PC-9 (cell line): ENCODE data around the gene GPR35. TPM values are rescaled to one million over a fixed set of nuclear protein-coding genes. Genes with fewer than 3 reads are reported as not detected.

Source experiments
- BruUV-seq: library from RNA; stranded (reverse); fragments of 400-500 nt; replicated peaks from 2 replicates; lab custom pipeline; 2021; lab: Mats Ljungman, UMichigan
- CTCF ChIA-PET: fragments of 300-600 bp; sonication (Branson Sonifier 250); formaldehyde crosslinking; loops from one replicate; lab custom pipeline; 2022; ENCODE audit warnings: antibody characterized with exemption; lab: Charles Lee
- POLR2A ChIA-PET: fragments of 300-600 bp; sonication (Branson Sonifier 250); formaldehyde crosslinking; loops from one replicate; lab custom pipeline; 2022; ENCODE audit warnings: antibody characterized with exemption; ENCODE audit not compliant: unreplicated experiment; lab: Charles Lee
- DNase-seq, 2 experiments: peaks; one replicate each; pipeline versions ENCODE4 v3.0.0 to v3.0.0-alpha.2; 2015 to 2022; ENCODE audit warnings: mixed read lengths in 1 of 2
- H2AFZ ChIP-seq: fragments of 200-600 bp; sonication (generic); 2 replicates; pipeline ENCODE4 v1.8.1; 2017; ENCODE audit warnings: antibody characterized with exemption
- H3F3A ChIP-seq: fragments of 200-600 bp; sonication (generic); 2 replicates; pipeline ENCODE4 v1.8.1; 2017; ENCODE audit warnings: antibody characterized with exemption, mild to moderate bottlenecking, low read depth; ENCODE audit not compliant: insufficient read depth
- H3K27ac ChIP-seq: fragments of 200-600 bp; sonication (generic); 2 replicates; pipeline ENCODE4 v1.6.1; 2016; ENCODE audit warnings: mixed run types
- H3K27me3 ChIP-seq: fragments of 200-600 bp; sonication (generic); 2 replicates; pipeline ENCODE4 v1.6.1; 2016; ENCODE audit warnings: low read depth, mixed run types; ENCODE audit not compliant: insufficient read depth
- H3K36me3 ChIP-seq: fragments of 200-600 bp; sonication (generic); 2 replicates; pipeline ENCODE4 v1.6.1; 2016; ENCODE audit warnings: low read depth, mixed run types
- H3K4me1 ChIP-seq: fragments of 200-600 bp; sonication (generic); replicated peaks from 2 replicates; pipeline ENCODE4 v1.6.1; 2016; ENCODE audit warnings: mixed run types; ENCODE audit not compliant: insufficient read depth
- H3K4me2 ChIP-seq: fragments of 200-600 bp; sonication (generic); 2 replicates; pipeline ENCODE4 v1.6.1; 2017; ENCODE audit warnings: mixed run types
- H3K4me3 ChIP-seq: fragments of 200-600 bp; sonication (generic); 2 replicates; pipeline ENCODE4 v1.6.1; 2016; ENCODE audit warnings: mixed run types
- H3K79me2 ChIP-seq: fragments of 200-600 bp; sonication (generic); 2 replicates; pipeline ENCODE4 v1.6.1; 2017; ENCODE audit warnings: low read depth, mixed run types
- H3K9me2 ChIP-seq: fragments of 200-600 bp; sonication (generic); 2 replicates; pipeline ENCODE4 v1.8.1; 2017; ENCODE audit warnings: mild to moderate bottlenecking; ENCODE audit not compliant: insufficient read depth
- H3K9me3 ChIP-seq: fragments of 200-600 bp; sonication (generic); 2 replicates; pipeline ENCODE4 v1.8.1; 2016; ENCODE audit warnings: low read depth; ENCODE audit not compliant: insufficient read depth
- H4K20me1 ChIP-seq: fragments of 200-600 bp; sonication (generic); 2 replicates; pipeline ENCODE4 v1.8.1; 2017; ENCODE audit not compliant: insufficient read depth
- CTCF ChIP-seq: fragments of 200-600 bp; sonication (generic); conservative IDR thresholded peaks from 2 replicates; pipeline ENCODE4 v1.6.1; 2017; ENCODE audit warnings: mixed run types, antibody characterized with exemption, mild to moderate bottlenecking, moderate library complexity
- EZH2 ChIP-seq: fragments of 200-600 bp; sonication (generic); IDR thresholded peaks from 2 replicates; pipeline ENCODE4 v1.8.0; 2017; ENCODE audit warnings: antibody characterized with exemption, low read depth
- intact Hi-C: fragments of 100-400 bp; cut with micrococcal nuclease; formaldehyde crosslinking; loops from one replicate; pipeline ENCODE4 v1.10.0; 2022; ENCODE audit not compliant: unreplicated experiment
- total RNA-seq: library from RNA; stranded (reverse); gene quantifications from 2 replicates; pipeline ENCODE4 v1.2.3, GENCODE V29; 2021

Gene GPR35
- total RNA-seq, 1 experiment from 2014 or later = 1.1 TPM

GRCh38 chr2:240597419-240598181 is 27.7 kb upstream of the GPR35 start:
- ChIA-PET POLR2A (no interaction called here), CTCF (no interaction called here)
- no peaks in the 10 kb centered on the region for H3K27me3 ChIP-seq
- H3F3A ChIP-seq = no peaks in the 10 kb centered on the region
- TF ChIP-seq EZH2 (no peak), CTCF (no peak)
- no peaks in the 10 kb centered on the region for H3K9me3 ChIP-seq
- H3K79me2 ChIP-seq = no peaks in the 10 kb centered on the region; the same call in 1 of the 2 replicates
- peaks cover 12% of the 10 kb centered on the region for H4K20me1 ChIP-seq
- H3K4me2 ChIP-seq = no peak overlapping the region
- no TSS peak for BruUV-seq
- no peak overlapping the region for H3K27ac ChIP-seq
- no peaks in the 10 kb centered on the region for H3K4me1 ChIP-seq
- H2AFZ ChIP-seq = no peak overlapping the region
- 0 out of 2 replicates have a peak, but pooled peaks cover 4% of the 10 kb centered on the region for H3K36me3 ChIP-seq
- no peaks in the 10 kb centered on the region for H3K9me2 ChIP-seq
- H3K4me3 ChIP-seq = no peak overlapping the region
- no peak for DNase-seq
- intact Hi-C loops = no loop called here

- Histone ChIP-seq H3K4me3 (no peak overlapping the region), H2AFZ (no peak overlapping the region), H3K79me2 (no peaks in the 10 kb centered on the region), H3K27me3 (no peaks in the 10 kb centered on the region), H3F3A (no peaks in the 10 kb centered on the region), H3K4me1 (no peaks in the 10 kb centered on the region), H3K4me2 (no peak overlapping the region), H3K27ac (no peak overlapping the region), H4K20me1 (peaks cover 12% of the 10 kb centered on the region), H3K9me3 (no peaks in the 10 kb centered on the region), H3K36me3 (0 out of 2 replicates have a peak, but pooled peaks cover 4% of the 10 kb centered on the region), H3K9me2 (no peaks in the 10 kb centered on the region)
- BruUV-seq = no TSS peak
- ChIA-PET CTCF (no interaction called here), POLR2A (no interaction called here)
- no peak for TF ChIP-seq CTCF
- no peak for TF ChIP-seq EZH2
- DNase-seq = no peak
- intact Hi-C loops = no loop called here
Observed at GRCh38 chr2:240598311-240598911, 26.9 kb upstream of the GPR35 start.

- Histone ChIP-seq H3K27me3 (no peaks in the 10 kb centered on the region), H3K9me3 (no peaks in the 10 kb centered on the region), H3K4me3 (no peak overlapping the region), H3K9me2 (no peaks in the 10 kb centered on the region), H3K27ac (no peak overlapping the region), H3F3A (no peaks in the 10 kb centered on the region), H3K36me3 (0 out of 2 replicates have a peak, but pooled peaks cover 4% of the 10 kb centered on the region), H3K79me2 (no peaks in the 10 kb centered on the region), H3K4me2 (no peak overlapping the region), H3K4me1 (no peaks in the 10 kb centered on the region), H4K20me1 (peaks cover 12% of the 10 kb centered on the region), H2AFZ (no peak overlapping the region)
- POLR2A ChIA-PET = no interaction called here
- no peak for DNase-seq
- BruUV-seq = no TSS peak
- CTCF ChIA-PET = no interaction called here
- intact Hi-C loops = no loop called here
- no peak for TF ChIP-seq EZH2
- no peak for TF ChIP-seq CTCF
Observed at GRCh38 chr2:240599141-240599583, 26.1 kb upstream of the GPR35 start.
